Ovary (tissue), 9 donors: ENCODE data around the gene AP2B1. TPM values are rescaled to one million over a fixed set of nuclear protein-coding genes. Genes with fewer than 3 reads are reported as not detected.
"Not testable (repeated sequence)": the region's sequence is repeated elsewhere in the genome, so short reads cannot be mapped to it uniquely, and the experiment has no call there.

Experiments
- DNase-seq, 5 donors: peaks; one replicate each; pipeline ENCODE4 v3.0.0-alpha.2; 2019 to 2020
- H3K27ac ChIP-seq, 2 donors: fragments of 200-600 bp; one replicate each; pipeline versions ENCODE4 v1.5.1 to v1.8.0; 2019 to 2022
- H3K27me3 ChIP-seq: fragments of 200-600 bp; one replicate; pipeline ENCODE4 v1.8.0; 2022
- H3K36me3 ChIP-seq: fragments of 200-600 bp; sonication (generic); one replicate; pipeline ENCODE4 v1.5.1; 2019
- H3K4me1 ChIP-seq: one replicate; pipeline ENCODE4 v1.8.1; 2013; ENCODE audit warnings: mild to moderate bottlenecking, moderate library complexity; ENCODE audit not compliant: insufficient read depth
- H3K4me3 ChIP-seq: fragments of 200-600 bp; sonication (generic); one replicate; pipeline ENCODE4 v1.5.1; 2017
- H3K9me3 ChIP-seq, 2 donors: fragments of 200-600 bp in 1 of 2; sonication (generic) in 1 of 2; one replicate each; pipeline versions ENCODE4 v1.5.1 to v1.8.1; 2013 to 2019; ENCODE audit warnings: mild to moderate bottlenecking in 1 of 2, moderate library complexity in 1 of 2
- EP300 ChIP-seq: sonication (generic); formaldehyde crosslinking; IDR thresholded peaks from one replicate; pipeline ENCODE4 v1.6.1; 2017; ENCODE audit warnings: antibody characterized with exemption
- POLR2A ChIP-seq: fragments of 450-650 bp; IDR thresholded peaks from one replicate; pipeline ENCODE4 v1.6.1; 2017; ENCODE audit warnings: antibody characterized with exemption, mild to moderate bottlenecking, moderate library complexity
- WGBS, 3 donors: extraction: QIAGEN DNeasy Blood & Tissue Kit in 1 of 3; methylation state at CpG; one replicate each; pipeline versions ENCODE4 v1.1.5 to v1.1.7; 2013 to 2017; 5-methylcytosine and 5-hydroxymethylcytosine counted together
- intact Hi-C, 4 donors: fragments of 100-400 bp; cut with DNase I; formaldehyde crosslinking; loops; one replicate each; pipeline versions ENCODE4 v1.11.0 to v1.15.1; 2022 to 2023
- polyA plus RNA-seq, 2 donors: library from polyadenylated mRNA; stranded (reverse); fragments of 200-250 nt in 1 of 2; fragments of 350-450 nt in 1 of 2; fragmentation: Illumina TruSeq in 1 of 2; extraction: RNeasy Lipid Tissue Mini Kit (QIAGEN cat#74804) in 1 of 2; gene quantifications; one replicate each; pipeline ENCODE4 v1.2.3, GENCODE V29; 2013 to 2014
- total RNA-seq, 7 donors: library from RNA; depleted of rRNA in 2 of 7; stranded (reverse); fragments of >200 nt in 2 of 7; fragmentation: NEBNext Ultra II Directional in 3 of 7; extraction: Animal tissue kit (Norgen Biotek cat#: 25700) in 3 of 7; gene quantifications; one replicate each; pipeline versions ENCODE4 v1.1.0 to v1.2.4, GENCODE V29; 2016 to 2023
- TF ChIP-seq, protein P1 (sequence below), 3 donors: fragments of 450-650 bp in 2 of 3; fragments of 200-600 bp in 1 of 3; IDR thresholded peaks; one replicate each; pipeline versions ENCODE4 v1.5.1 to v1.8.0; 2016 to 2022; ENCODE audit warnings: antibody characterized with exemption in 3 of 3, mild to moderate bottlenecking in 1 of 3
- donor health status: DM: no; HTN: no; CAD: no; lungs with moderate emphysema.
- donor health status: DM: no; HTN: no; CAD: no.
- donor health status: Bipolar disorder and iron deficiency.
- donor health status: DM: yes; HTN: yes; CAD: no.
- donor health status: DM: no; HTN: no; CAD: no.
- donor health status: DM: yes; HTN: yes; CAD: no.

AP2B1 gene
- total and polyA plus RNA-seq, 9 donors: 42.6 to 170 (median 139) TPM

DNA sequence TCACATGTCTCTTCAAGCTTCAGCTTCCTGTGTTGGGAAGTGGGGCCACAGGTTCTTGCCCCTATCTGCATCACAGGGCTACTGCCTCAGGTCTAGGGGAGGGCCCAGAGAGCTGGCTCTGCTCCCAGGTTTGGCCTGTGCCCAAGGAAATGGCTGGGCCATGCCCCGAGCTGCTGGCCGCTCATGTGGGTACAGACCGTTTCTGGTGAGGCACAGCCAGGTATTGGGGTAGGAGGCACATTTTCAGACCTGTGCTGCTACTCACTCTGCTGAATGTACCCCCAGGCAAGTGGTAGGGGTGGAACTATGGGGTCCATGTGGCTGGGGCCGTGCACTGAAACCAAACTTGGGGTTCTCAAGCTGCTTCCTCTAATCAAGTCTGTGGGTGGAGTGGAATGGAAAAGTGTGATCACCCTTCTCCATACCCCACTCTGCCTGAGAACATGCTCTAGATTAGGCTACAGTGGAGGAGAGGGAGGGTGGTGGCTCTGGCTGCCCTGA, 161.3 kb downstream of the AP2B1 start:
- 16 to 24% (median 18%) methylated on average over 4 of the region's 4 CpGs for WGBS, 3 donors
- Histone ChIP-seq H3K4me3 (no peak overlapping the region), H3K27ac (no peak overlapping the region), H3K27me3 (no peaks in the 10 kb centered on the region), H3K36me3 (no peaks in the 10 kb centered on the region), H3K4me1 (no peaks in the 10 kb centered on the region), H3K9me3 (no peaks in the 10 kb centered on the region)
- DNase-seq: no peak
- TF ChIP-seq POLR2A: no peak
- intact Hi-C loops: loop anchor here (5.0 to 10.0 kb wide), 7 partner anchors 134 to 436 kb away; no protein-coding TSS in a partner anchor

DNA sequence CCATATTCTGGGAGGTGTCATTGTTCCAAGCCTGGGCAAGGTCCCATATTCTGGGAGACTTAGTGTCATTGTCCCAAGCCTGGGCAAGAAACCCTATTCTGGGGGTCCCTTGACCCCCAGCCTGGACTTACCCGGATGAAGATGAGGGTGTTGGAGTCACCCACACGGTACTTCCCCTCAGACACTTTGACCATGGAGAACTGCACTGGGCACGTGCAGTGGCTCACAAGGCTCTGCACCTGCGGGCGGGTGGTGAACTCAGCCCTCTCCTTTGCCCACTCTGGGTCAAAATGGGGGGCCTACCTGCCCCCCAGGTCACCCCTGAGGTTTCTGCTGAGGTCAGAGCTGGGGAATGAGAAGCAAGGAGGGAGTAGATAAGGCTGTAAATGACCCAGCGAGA, 161.9 kb downstream of the AP2B1 start:
- Histone ChIP-seq H3K27ac (no peak overlapping the region), H3K4me1 (no peaks in the 10 kb centered on the region), H3K4me3 (no peak overlapping the region), H3K27me3 (no peaks in the 10 kb centered on the region), H3K36me3 (no peaks in the 10 kb centered on the region), H3K9me3 (no peaks in the 10 kb centered on the region)
- 56 to 71% (median 68%) methylated on average over 6 of the region's 6 CpGs for WGBS, 3 donors
- TF ChIP-seq, protein P1, sequence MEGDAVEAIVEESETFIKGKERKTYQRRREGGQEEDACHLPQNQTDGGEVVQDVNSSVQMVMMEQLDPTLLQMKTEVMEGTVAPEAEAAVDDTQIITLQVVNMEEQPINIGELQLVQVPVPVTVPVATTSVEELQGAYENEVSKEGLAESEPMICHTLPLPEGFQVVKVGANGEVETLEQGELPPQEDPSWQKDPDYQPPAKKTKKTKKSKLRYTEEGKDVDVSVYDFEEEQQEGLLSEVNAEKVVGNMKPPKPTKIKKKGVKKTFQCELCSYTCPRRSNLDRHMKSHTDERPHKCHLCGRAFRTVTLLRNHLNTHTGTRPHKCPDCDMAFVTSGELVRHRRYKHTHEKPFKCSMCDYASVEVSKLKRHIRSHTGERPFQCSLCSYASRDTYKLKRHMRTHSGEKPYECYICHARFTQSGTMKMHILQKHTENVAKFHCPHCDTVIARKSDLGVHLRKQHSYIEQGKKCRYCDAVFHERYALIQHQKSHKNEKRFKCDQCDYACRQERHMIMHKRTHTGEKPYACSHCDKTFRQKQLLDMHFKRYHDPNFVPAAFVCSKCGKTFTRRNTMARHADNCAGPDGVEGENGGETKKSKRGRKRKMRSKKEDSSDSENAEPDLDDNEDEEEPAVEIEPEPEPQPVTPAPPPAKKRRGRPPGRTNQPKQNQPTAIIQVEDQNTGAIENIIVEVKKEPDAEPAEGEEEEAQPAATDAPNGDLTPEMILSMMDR (IDR thresholded peaks at IDR 0.05): no peak
- TF ChIP-seq POLR2A (no peak), EP300 (no peak)
- intact Hi-C loops: loop anchor here (5.0 to 10.0 kb wide), 7 partner anchors 134 to 437 kb away; no protein-coding TSS in a partner anchor
- DNase-seq: no peak

DNA sequence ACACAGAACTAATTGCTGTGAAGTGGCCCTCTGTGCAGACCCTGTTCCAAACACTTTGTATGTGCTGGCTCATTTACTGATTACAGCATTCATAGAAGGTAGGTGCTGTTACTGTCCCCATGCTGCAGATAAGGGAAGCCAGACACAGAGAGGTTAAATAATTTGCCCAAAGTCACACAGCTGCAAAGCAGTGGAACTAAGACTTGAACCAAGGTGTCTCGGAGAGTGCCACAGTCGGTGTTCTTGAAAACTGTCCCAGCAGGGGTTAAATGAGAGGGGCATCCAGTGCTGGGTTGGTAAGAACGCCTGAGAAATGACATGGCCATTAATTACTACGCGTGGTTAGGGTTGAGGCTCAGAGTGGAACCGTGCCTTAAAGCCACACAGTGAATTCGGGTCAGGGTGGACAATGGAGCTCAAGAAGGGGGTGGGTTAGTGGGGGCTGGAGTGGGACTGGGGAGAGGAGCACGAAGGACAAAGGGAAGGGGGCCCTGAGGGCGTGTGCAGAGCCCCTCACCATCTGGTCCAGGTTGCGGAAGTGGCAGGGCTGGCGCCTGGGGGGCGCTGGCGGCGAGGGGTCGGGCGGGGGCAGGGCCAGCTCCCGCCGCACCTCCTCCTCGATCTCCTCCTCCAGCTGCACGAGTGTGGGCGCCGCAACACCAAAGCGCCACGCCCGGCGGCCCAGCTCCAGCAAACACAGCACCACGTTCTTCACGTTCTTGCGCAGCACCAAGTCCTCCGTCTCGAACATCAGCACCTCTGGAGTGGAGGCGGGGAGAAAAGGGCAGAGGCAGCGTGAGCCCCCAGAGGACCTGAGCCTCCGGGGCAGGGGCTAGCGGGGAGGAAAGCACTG, 162.7 kb downstream of the AP2B1 start:
- no peaks in the 10 kb centered on the region for H3K36me3 ChIP-seq
- no peak overlapping the region for H3K27ac ChIP-seq
- no peaks in the 10 kb centered on the region for H3K4me1 ChIP-seq
- intact Hi-C loops: loop anchor here (5.0 to 10.0 kb wide), 7 partner anchors 135 to 437 kb away; no protein-coding TSS in a partner anchor
- H3K9me3 ChIP-seq: no peaks in the 10 kb centered on the region
- TF ChIP-seq EP300: no peak
- TF ChIP-seq, protein P1 (IDR thresholded peaks at IDR 0.05): no peak
- no peak for TF ChIP-seq POLR2A
- no peak overlapping the region for H3K4me3 ChIP-seq
- no peaks in the 10 kb centered on the region for H3K27me3 ChIP-seq
- 3 to 5% (median 4%) methylated on average over 34 to 35 of the region's 35 CpGs for WGBS, 3 donors
- no peak for DNase-seq

DNA sequence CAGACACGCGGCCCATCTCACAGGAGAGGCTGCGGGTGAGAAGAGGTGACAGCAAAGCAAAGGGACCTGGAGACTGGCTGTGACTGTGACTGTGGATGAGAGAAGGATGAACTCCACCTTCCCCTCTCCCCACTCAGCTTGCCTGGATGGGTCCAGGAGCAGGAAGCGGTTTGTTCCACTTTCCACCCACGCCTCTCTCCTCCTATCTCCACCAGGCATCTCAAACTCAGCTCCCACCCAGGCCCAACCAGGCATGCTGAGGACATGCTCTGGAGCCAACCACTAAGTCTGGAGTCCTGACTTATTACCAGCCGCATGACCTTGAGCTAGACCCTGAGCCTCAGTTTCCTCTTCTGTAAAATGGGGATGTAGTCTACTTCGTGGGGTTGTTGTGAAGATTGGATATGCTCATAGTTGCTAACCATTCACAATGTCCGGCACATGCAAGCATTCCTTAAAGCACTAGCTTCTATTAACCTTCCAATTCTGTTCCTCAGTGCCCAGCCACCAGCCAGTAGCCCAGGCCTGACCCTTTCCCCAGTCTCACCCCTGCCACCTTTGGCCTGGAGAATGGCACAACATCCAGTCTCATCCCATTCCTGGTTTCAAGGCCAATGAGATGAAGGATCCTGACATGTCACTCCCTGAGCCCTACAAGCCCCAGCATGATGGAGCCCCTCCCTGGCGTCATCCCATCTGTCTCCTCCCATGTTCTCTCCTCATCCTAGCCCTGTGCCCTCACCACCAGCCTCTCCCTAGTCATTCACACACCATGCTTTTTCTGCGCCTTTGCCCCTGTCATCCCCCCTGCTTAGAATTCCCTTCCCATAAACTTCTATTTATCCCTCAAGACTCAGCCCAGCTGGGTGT, 163.6 kb downstream of the AP2B1 start:
- H3K4me1 ChIP-seq: no peaks in the 10 kb centered on the region
- no peak overlapping the region for H3K27ac ChIP-seq
- no peaks in the 10 kb centered on the region for H3K36me3 ChIP-seq
- no peak for DNase-seq
- WGBS, 3 donors: 63 to 69% (median 66%) methylated on average over 10 of the region's 10 CpGs
- H3K27me3 ChIP-seq: no peaks in the 10 kb centered on the region
- TF ChIP-seq EP300: no peak
- no peak for TF ChIP-seq POLR2A
- TF ChIP-seq, protein P1 (IDR thresholded peaks at IDR 0.05): no peak
- H3K9me3 ChIP-seq: no peaks in the 10 kb centered on the region
- H3K4me3 ChIP-seq: no peak overlapping the region
- intact Hi-C loops: no loop called here

DNA sequence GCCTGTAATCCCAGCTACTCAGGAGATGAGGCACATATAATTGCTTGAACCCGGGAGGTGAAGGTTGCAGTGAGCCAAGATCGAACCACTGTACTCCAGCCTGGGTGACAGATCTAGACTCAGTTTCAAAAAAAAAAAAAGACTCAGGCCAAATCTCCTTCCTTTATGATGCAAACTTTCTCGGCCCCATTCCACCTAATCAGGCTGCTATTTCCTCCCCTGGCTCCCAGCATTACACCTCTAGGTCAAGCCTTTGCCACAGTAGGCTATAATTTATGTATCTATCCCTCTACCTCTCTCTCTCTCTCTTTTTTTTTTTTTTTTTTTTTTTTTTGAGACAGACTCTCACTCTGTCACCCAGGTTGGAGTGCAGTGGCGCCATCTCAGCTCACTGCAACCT, 164.4 kb downstream of the AP2B1 start:
- H3K4me1 ChIP-seq, intact Hi-C loops, H3K27me3 ChIP-seq, H3K4me3 ChIP-seq, H3K27ac ChIP-seq, H3K9me3 ChIP-seq, H3K36me3 ChIP-seq, DNase-seq: not testable (repeated sequence)
- WGBS, 3 donors: 75 to 79% (median 78%) methylated on average over 4 of the region's 4 CpGs
